Psoas muscle (tissue), 8 donors: ENCODE results near the gene GCDH. TPM values are rescaled to one million over a fixed set of nuclear protein-coding genes. Genes with fewer than 3 reads are reported as not detected.

Experiments
- ATAC-seq, 4 donors: fragments of 200-7000 bp; cut with Tn5 transposase; one replicate each; pipeline ENCODE4 v1.9.1; 2020; ENCODE audit warnings: moderate library complexity in 3 of 4, mild to moderate bottlenecking in 2 of 4
- DNase-seq, 2 donors: peaks; one replicate each; pipeline ENCODE4 v3.0.0-alpha.2; 2020
- H3K27ac ChIP-seq: fragments of 200-600 bp; one replicate; pipeline ENCODE4 v1.8.0; 2022
- H3K27me3 ChIP-seq, 3 donors: fragments of 200-600 bp in 1 of 3; one replicate each; pipeline versions ENCODE4 v1.6.1 to v1.8.0; 2013 to 2022; ENCODE audit warnings: low read length in 2 of 3, mild to moderate bottlenecking in 2 of 3, moderate library complexity in 1 of 3; ENCODE audit not compliant: insufficient read depth in 3 of 3
- H3K36me3 ChIP-seq, 2 donors: fragments of 200-600 bp in 1 of 2; one replicate each; pipeline versions ENCODE4 v1.6.1 to v1.8.0; 2013 to 2022; ENCODE audit warnings: low read depth in 1 of 2, mild to moderate bottlenecking in 1 of 2, moderate library complexity in 1 of 2; ENCODE audit not compliant: insufficient read depth in 1 of 2
- H3K4me1 ChIP-seq: fragments of 200-600 bp; one replicate; pipeline ENCODE4 v1.8.0; 2022
- H3K4me3 ChIP-seq: fragments of 200-600 bp; one replicate; pipeline ENCODE4 v1.8.0; 2022; ENCODE audit warnings: mild to moderate bottlenecking
- H3K9me3 ChIP-seq: fragments of 200-600 bp; one replicate; pipeline ENCODE4 v1.8.0; 2022
- WGBS, 3 donors: extraction: QIAGEN DNeasy Blood & Tissue Kit; methylation state at CpG; one replicate each; pipeline versions ENCODE4 v1.1.6 to v1.1.7; 2013; 5-methylcytosine and 5-hydroxymethylcytosine counted together
- intact Hi-C, 2 donors: fragments of 100-400 bp; cut with DNase I; formaldehyde crosslinking; loops; one replicate each; pipeline versions ENCODE4 v1.11.0 to v1.14.2; 2022
- polyA plus RNA-seq, 3 donors: library from polyadenylated mRNA; stranded (reverse); fragments of 200-250 nt; gene quantifications; one replicate each; pipeline ENCODE4 v1.2.3, GENCODE V29; 2013
- total RNA-seq, 4 donors: library from RNA; stranded (reverse); fragmentation: NEBNext Ultra II Directional in 2 of 4; extraction: Animal tissue kit (Norgen Biotek cat#: 25700) in 2 of 4; gene quantifications; one replicate each; pipeline versions ENCODE4 v1.2.1 to v1.2.4, GENCODE V29; 2021 to 2023
- TF ChIP-seq, protein P1 (sequence below): fragments of 200-600 bp; IDR thresholded peaks from one replicate; pipeline ENCODE4 v1.8.0; 2022; ENCODE audit warnings: antibody characterized with exemption
- donor health status: healthy with polysubstance abuse.
- donor health status: DM: no; HTN: no; CAD: no; lungs with moderate emphysema.
- donor health status: Bipolar disorder and iron deficiency.
- donor health status: healthy.
- donor health status: DM: yes; HTN: yes; CAD: no.
- donor health status: DM: no; HTN: no; CAD: no.
- donor health status: DM: no; HTN: no; CAD: no.
- donor health status: DM: yes; HTN: yes; CAD: no.

Gene GCDH
- total and polyA plus RNA-seq, 7 donors = 18.9 to 45.2 (median 21.9) TPM

GRCh38 chr19:12872941-12873890 lies 17.7 kb upstream of the GCDH start:
- TF ChIP-seq, protein P1, sequence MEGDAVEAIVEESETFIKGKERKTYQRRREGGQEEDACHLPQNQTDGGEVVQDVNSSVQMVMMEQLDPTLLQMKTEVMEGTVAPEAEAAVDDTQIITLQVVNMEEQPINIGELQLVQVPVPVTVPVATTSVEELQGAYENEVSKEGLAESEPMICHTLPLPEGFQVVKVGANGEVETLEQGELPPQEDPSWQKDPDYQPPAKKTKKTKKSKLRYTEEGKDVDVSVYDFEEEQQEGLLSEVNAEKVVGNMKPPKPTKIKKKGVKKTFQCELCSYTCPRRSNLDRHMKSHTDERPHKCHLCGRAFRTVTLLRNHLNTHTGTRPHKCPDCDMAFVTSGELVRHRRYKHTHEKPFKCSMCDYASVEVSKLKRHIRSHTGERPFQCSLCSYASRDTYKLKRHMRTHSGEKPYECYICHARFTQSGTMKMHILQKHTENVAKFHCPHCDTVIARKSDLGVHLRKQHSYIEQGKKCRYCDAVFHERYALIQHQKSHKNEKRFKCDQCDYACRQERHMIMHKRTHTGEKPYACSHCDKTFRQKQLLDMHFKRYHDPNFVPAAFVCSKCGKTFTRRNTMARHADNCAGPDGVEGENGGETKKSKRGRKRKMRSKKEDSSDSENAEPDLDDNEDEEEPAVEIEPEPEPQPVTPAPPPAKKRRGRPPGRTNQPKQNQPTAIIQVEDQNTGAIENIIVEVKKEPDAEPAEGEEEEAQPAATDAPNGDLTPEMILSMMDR = no peak
- Histone ChIP-seq H3K27me3 (no peaks in the 10 kb centered on the region), H3K9me3 (no peaks in the 10 kb centered on the region), H3K36me3 (peaks cover 0 to 37% of the 10 kb centered on the region in 2 donors), H3K27ac (no peak overlapping the region), H3K4me3 (peak overlapping the region; percentile 45), H3K4me1 (no peaks in the 10 kb centered on the region)
- intact Hi-C loops = no loop called here
- DNase-seq = peak; percentile 51 to 72
- ATAC-seq = peak; percentile 56 to 88 (median 84)
- WGBS, 3 donors = 55 to 64% (median 58%) methylated on average over 70 of the region's 70 CpGs

DNA sequence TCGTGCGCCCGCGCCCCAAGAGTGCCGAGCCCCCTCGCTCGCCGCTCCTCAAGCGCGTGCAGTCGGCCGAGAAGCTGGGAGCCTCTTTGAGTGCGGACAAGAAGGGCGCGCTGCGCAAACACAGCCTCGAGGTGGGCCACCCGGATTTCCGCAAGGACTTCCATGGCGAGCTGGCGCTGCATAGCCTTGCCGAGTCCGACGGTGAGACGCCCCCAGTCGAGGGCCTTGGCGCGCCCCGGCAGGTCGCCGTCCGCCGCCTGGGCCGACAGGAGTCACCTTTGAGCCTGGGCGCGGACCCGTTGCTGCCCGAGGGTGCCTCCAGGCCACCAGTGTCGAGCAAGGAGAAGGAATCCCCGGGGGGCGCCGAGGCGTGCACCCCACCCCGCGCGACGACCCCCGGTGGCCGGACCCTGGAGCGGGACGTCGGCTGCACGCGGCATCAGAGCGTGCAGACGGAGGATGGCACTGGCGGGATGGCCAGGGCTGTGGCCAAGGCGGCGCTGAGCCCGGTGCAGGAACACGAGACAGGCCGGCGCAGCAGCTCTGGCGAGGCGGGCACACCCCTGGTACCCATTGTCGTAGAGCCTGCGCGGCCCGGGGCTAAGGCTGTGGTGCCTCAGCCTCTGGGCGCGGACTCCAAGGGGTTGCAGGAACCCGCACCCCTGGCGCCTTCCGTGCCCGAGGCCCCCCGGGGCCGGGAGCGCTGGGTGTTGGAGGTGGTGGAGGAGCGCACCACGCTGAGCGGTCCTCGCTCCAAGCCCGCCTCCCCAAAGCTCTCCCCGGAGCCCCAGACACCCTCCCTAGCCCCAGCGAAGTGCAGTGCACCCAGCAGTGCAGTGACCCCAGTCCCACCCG lies 16.8 kb upstream of the GCDH start:
- intact Hi-C loops = no loop called here
- H3K36me3 ChIP-seq = peaks cover 3 to 42% of the 10 kb centered on the region in 2 donors
- 82 to 93% (median 90%) methylated on average over 57 to 86 of the region's 86 CpGs for WGBS, 3 donors
- TF ChIP-seq, protein P1 = no peak
- H3K27me3 ChIP-seq = no peaks in the 10 kb centered on the region
- H3K27ac ChIP-seq = no peak overlapping the region
- H3K9me3 ChIP-seq = no peaks in the 10 kb centered on the region
- ATAC-seq (no peak), DNase-seq (no peak)
- H3K4me3 ChIP-seq = peak overlapping the region; percentile 45
- no peaks in the 10 kb centered on the region for H3K4me1 ChIP-seq

GRCh38 chr19:12875086-12875485 lies 15.9 kb upstream of the GCDH start:
- ATAC-seq (no peak), DNase-seq (no peak)
- Histone ChIP-seq H3K27ac (no peak overlapping the region), H3K4me1 (peaks cover 2% of the 10 kb centered on the region), H3K9me3 (no peaks in the 10 kb centered on the region), H3K36me3 (peaks cover 3 to 42% of the 10 kb centered on the region in 2 donors), H3K4me3 (no peak overlapping the region), H3K27me3 (no peaks in the 10 kb centered on the region)
- TF ChIP-seq, protein P1 = no peak
- 90 to 94% (median 93%) methylated on average over 6 of the region's 6 CpGs for WGBS, 3 donors
- intact Hi-C loops = no loop called here

GRCh38 chr19:12880551-12881171 lies 10.3 kb upstream of the GCDH start:
- intact Hi-C loops = no loop called here
- Histone ChIP-seq H3K4me3 (peak overlapping the region; percentile 79), H3K36me3 (peaks cover 3 to 31% of the 10 kb centered on the region in 2 donors), H3K27ac (peak overlapping the region; percentile 86), H3K9me3 (no peaks in the 10 kb centered on the region), H3K27me3 (peaks cover 0 to 10% (median 2%) of the 10 kb centered on the region in 3 donors), H3K4me1 (peaks cover 15% of the 10 kb centered on the region)
- TF ChIP-seq, protein P1 = no peak
- DNase-seq (peak in 1 of 2 donors; percentile 39), ATAC-seq (peak; percentile 22 to 57 (median 32))
- 12 to 17% (median 16%) methylated on average over 29 of the region's 29 CpGs for WGBS, 3 donors
